G401 (cell line): Measurements from ENCODE around the gene KCMF1. TPM values are rescaled to one million over a fixed set of nuclear protein-coding genes. Genes with fewer than 3 reads are reported as not detected.
"Not testable (repeated sequence)": the region's sequence is repeated elsewhere in the genome, so short reads cannot be mapped to it uniquely, and the experiment has no call there.

ENCODE experiments used
- DNase-seq: peaks from one replicate; pipeline ENCODE4 v3.0.0-alpha.2; 2015; ENCODE audit warnings: low spot score
- in situ Hi-C: cut with HindIII; loops from 2 replicates; pipeline ENCODE4 v1.10.0; 2016; ENCODE audit warnings: low sequenced_read_pairs, mixed read lengths
- total RNA-seq: library from RNA; depleted of rRNA; stranded (reverse); fragments of >200 nt; shearing (Covaris generic); gene quantifications from 2 replicates; pipeline ENCODE4 v1.2.3, GENCODE V29; 2014; rRNA removed

Gene KCMF1
- 53.3 and 133 TPM in 2 replicates for total RNA-seq

DNA sequence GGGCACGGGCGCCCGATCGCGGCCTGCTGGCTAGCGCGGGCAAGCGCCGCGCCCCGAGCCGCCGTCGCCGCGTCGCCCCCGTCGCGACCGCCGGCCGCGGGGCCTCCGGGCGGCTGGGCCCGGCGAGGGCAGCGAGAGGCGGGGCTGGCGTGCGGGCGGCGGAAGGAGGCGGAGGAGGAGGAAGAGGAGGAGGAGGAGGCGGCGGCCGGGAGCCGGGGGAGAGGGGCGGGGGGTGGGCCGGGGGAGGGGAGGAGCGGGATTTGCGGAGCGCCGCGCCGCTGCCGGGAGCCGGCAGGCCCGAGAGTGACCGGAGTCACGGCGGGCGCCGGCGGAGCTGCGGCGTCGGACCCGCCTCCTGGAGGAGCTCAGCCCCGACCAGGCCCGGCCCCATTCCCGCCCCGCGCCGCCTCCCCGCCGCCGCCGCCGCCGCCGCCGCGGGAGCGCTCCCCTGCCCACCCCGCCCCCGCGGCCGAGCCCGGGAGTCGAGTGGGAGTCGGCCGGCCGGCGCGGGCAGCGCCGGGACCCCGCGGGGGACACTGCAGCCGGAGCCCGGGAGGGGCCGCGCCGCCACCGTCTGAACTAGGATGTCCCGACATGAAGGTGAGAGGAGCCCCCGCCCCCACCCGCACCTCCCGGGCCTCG is at the start of gene KCMF1:
Gene KCMF1, plus strand, starts transcription at position 294 of the 642 bp plus-strand sequence. Its CDS starts 291 bp downstream, at position 585.
- DNase-seq: peak; percentile 70
- in situ Hi-C loops: no loop called here

DNA sequence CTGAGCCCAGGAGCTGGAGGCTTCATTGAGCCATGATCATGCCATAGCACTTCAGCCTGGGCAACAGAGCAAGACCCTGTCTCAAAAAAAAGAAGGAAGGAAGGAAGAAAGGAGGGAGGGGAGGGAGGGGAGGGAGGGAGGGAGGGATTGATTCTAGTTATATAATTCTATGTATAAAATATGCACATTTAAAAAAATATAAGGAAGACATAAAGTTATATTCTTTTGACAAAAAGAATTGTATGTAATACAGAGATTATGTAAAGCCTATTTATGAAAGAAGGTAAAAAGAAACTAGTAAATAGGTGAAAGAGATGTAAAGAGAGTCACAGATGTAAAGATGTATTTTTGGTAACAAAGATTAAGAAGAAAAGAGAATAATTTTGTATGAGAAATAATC is 48.0 kb upstream of the KCMF1 start:
- no peak for DNase-seq
- in situ Hi-C loops: no loop called here

DNA sequence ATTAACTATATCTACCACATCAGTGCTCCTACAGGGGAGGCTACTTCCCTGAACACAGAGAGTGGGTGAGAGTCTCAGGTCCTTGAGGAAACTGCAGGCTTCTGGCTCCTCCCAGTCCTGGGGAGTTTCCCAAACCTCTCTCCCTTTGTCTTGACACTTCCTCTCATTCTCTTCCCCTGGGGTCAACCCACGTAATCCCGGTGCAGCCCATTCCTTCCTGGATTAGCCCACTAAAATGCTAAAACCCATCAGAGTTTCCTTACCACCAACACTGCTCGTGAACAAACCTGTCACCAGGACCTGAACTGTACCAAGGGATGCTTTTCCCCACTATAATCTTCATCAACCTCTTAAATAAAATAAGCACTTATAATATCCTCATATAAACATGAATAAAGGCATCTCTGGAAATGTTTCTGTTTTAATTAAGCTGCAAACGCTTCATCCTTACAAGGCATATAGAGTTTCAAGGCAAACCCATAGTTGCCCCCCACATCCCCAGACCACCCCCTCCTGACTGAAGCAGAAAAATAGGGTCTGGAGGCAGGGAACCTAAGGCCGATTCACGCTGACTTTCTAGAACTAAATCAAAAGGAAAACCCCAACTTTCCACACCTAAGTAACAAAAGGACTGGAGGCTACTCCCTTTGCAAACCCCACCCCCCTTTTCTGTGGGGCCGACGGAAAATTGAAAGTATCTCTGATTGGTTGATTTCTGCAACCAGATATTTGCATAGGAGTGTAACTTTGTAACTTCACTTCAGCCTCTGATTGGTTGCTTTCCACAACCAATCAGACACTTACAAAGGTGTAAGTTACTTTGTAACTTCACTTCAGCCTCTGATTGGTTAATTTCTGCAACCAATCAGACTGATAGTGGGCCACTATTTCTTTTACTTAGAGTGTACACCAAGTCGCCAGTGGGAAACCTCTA is 46.5 kb upstream of the KCMF1 start:
- no peak for DNase-seq
- in situ Hi-C loops: no loop called here

DNA sequence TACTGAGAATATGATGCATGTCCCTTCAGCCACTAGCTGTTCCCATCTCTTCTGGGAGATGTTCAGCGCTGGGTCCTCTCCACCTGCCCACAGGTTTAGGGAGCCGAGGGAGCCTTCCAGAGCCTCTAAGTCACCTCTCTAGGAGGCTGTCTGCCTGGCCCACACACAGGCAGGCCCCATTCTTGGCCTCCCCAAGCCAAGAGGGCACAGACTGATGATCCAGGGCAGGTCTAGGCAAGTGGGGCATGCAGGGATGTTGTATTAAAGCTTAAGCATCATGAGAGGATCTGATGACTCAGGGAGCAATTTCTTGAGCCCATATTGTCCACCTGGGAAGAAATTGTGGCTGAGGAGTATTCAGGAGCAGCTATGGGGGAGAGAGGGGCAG is 45.6 kb upstream of the KCMF1 start:
- no peak for DNase-seq
- in situ Hi-C loops: no loop called here

DNA sequence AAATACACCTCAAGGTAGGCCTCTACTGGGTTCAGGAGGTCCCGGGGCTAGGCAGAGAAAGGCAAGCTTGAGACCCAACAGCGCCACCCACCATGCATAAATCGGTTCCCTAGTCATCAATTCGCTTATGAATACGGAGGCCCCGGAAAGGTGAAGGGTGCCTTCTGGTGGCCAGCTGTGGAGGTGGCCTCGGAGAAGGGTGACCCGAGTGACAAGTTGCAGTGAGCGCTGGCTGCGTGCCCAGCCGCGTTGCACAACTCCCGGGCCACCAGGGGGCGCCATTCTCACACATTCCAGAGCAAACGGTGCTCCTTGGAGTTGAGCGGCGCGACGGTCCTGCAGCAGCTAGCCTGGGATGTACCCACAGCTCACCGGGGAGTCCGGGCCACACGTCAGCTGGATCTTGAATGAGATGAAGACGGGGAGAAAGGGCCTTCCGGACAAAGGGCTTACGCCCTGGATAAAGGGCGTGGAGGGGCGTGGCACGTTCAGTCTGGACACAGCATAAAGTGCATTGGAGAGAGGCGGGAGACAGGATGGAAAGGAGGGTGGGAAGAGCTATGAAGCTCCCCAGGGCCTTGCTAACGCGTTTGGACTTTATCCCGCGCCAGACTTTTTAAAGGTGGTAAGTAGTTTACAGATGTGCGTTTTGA is 45.1 kb upstream of the KCMF1 start:
- peak; percentile 82 for DNase-seq
- in situ Hi-C loops: no loop called here

DNA sequence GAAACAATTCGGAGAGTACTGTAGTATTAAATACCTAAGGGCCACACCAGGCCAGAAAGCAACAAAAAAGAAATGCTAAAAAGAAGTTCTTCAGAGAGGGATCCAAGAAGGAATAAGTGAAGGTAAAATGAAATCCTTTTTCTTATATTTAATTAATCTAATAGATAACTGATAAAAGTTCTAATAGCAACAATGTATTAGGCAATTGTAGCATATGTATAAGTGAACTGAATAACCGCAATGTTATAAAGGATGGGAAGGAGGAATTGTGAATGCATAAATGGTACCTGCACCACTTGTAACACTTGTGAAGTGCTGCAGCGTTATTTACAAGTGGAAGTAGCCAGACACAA is 43.7 kb upstream of the KCMF1 start:
- in situ Hi-C loops: no loop called here
- DNase-seq: no peak

DNA sequence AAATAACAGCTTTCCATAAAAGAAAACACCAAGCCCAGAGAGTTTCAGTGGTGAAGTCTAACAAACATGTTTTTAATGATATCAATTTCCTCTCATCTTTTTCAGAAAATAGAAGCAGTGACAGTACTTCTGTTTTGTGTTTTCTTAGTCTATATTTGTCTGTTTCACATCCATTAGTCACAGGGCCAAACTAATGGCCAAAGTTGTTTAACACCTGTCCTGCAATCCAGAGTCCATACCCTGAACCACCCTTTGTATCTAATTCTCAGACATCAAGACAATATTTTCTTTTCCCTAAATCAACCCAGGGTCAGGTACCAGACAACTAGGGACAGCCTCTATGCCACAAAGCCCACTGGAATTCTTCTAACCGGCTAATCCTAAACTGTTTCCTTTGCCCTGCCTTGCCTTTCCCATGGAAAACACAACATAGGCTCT is 39.6 kb upstream of the KCMF1 start:
- in situ Hi-C loops: no loop called here
- DNase-seq: no peak

DNA sequence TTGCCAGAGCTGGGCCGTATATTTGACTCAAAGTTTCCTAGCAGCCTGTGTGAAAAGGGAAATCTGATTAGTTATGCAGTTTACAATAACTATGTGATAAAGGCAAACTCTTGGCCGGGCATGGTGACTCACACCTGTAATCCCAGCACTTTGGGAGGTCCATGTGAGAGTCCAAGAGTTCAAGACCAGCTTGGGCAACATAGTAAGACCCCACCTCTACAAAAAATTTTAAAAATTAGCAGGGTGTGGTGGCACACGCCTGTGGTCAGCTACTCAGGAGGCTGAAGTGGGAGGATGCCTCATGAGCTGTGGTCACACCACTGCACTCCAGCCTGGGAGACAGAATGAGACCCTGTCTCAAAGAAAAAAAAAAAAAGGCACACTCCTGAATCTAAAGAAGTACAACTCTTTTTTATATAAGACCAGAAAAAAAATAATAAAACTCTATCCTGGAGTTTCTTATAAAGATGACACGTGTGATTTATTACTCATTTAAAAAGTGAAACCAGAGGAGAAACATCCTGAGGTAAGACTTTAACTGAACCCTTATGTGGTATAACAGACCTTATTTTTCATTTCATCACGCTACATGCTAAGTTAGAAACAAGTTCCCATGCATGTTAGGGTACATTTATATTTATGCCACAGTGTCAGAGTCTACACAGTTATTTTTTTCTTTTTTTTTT is 32.6 kb upstream of the KCMF1 start:
- in situ Hi-C loops: no loop called here
- DNase-seq: no peak

DNA sequence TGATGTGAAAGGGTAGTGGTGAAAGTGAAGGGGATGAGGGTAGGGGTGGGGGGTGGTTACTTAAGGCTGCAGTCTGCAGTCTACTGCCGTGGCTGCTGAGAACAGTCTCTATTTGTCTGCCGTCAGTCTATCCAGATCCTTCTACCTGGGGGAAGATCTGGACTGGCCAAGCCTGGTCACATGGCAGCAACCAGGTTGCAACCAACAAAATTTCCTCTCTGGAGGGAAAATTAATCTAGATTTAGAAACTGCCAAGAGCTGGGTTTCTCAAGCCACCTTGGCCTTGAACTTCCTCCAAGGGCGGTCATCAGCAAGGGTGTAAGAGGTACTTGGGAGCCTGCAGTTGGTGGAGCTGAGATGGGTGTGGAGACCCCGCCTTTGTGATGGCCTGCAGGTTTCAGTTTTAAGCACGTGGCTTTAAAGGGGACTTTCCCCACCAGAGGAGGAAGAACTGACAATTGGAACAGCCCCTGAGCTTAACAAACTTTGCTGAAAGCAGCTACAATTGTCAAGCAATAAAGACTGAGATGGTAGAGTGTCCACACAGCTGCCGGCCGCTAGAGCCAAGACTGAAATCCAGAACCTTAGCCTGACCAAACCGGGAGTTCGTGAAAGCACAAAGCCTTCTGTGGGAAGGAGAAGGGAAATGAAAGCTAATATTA is 31.4 kb upstream of the KCMF1 start:
- DNase-seq: no peak
- in situ Hi-C loops: no loop called here

DNA sequence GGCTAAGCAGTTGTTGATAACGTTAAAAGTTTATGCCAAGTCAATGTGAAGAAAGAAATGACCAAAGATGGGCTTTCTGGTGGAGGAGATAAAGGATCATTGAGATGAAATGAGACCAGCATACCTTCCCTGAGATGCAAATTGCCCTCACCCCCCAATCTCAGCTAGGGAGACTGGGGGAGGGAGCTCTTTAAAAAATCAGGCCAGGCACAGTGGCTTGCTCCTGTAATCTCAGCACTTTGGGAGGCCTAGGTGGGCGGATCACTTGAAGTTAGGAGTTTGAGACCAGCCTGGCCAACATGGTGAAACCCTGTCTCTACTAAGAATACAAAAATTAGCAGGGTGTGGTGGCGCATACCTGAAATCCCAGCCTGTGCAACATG is 30.9 kb upstream of the KCMF1 start:
- in situ Hi-C loops: no loop called here
- DNase-seq: no peak

DNA sequence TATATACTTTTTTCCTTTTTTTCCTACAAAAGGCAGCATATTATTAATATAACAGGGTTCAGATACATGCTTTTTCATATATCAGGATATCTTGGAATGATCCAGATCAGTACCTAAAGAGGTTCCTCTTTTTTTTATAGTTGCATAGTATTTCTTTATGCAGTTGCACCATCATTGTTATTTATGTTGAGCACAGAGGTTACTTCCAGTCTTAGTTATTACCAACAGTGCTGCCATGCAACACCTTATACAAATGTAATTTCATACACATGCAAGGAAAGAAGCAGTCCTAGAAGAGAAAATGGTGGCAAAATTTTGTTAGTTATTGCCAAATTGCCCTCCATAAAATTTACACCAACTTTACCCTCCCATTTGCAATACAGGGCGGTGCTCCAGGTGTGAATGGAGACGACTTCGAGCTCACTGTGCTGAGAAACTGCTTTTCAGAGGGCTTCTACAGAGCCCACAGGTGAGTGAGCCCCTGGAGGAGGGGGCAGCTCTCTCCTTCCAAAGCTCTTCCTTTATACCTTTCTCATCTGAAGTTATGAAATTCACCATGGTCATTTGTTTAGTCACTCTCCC is 30.0 kb upstream of the KCMF1 start:
- in situ Hi-C loops: no loop called here

DNA sequence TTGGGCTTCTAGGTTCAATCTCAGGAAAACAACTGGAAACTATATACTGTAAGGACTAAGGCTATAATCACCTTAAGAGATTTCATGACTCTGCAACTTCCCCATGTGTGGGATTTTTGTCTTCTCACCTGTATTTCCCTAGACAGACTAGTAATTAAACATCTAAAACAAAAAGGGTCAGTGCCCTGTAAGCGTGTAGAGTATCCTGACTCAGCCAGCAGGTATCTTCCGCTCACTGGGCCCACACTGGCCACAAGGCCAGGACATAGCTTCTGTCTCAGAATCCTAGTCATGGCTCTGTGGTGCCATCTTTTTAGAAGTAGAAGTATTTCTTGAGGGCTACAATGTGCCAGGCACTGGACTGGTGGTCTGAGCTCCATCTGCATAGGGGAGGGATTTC is 28.8 kb upstream of the KCMF1 start:
- no peak for DNase-seq
- in situ Hi-C loops: no loop called here

More for the DNA sequence above, 30.0 kb upstream of the KCMF1 start:
- no peak for DNase-seq

DNA sequence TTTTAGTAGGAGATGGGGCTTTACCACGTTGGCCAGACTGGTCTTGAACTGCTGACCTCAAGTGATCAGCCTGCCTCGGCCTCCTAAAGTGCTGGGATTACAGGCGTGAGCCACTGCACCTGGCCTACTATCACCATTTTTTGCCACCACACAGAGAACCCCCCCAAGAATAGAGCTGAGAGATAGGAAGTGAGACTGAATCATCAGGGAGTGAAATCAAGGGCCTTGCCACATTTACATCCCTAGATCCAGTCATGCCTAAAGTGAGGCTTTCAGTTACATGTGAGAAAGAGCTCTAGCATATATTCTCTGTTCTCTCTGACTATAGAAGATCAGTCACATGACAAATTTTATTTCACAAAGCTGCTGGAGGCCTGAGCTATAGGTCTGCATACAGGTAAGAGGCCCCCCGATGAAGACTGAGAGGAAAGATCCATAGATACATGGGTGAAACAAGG is 28.0 kb upstream of the KCMF1 start:
- in situ Hi-C loops: no loop called here
- no peak for DNase-seq

DNA sequence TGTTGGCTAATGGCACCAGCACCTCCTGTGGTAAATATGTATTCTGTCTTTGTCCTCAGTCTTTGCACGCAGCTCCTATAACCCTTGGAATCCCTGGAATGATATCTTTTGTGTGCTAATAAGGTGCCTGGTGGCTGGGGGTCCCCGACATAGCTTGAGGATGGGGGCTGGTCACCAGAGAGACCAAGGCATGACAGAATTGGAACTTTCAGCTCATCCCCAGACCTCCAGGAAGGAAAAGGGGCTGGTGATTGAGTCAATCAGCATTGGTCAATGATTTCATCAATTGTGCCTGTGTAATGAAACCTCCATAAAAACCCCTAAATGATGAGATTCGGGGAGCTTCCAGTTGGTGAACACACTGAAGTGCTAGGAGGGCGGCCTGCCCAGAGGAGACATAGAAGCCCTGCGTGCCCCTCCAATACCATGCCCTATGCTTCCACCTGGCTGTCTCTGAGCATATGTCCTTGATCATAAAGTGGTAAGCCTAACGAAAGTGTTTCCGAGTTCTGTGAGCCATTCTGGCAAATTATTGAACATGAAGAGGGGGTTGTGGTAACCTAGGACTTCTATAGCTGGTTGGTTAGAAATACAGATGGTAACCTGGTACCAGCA is 26.6 kb upstream of the KCMF1 start:
- in situ Hi-C loops: no loop called here
- no peak for DNase-seq

DNA sequence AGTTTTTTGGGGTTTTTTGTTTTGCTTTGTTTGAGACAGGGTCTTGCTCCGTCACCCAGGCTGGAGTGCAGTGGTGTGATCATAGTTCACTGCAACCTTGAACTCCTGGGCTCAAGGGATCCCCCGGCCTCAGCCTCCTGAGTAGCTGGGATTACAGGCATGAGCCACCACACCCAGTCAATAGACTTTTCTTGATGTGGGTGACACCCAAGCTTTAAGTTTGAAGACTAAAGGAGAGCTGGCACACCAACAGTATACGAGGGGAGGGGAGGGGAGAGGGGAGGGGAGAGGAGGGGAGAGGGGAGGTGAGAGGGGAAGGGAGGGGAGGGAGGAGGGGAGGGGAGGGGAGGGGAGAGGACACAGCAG is 25.1 kb upstream of the KCMF1 start:
- in situ Hi-C loops, DNase-seq: not testable (repeated sequence)

DNA sequence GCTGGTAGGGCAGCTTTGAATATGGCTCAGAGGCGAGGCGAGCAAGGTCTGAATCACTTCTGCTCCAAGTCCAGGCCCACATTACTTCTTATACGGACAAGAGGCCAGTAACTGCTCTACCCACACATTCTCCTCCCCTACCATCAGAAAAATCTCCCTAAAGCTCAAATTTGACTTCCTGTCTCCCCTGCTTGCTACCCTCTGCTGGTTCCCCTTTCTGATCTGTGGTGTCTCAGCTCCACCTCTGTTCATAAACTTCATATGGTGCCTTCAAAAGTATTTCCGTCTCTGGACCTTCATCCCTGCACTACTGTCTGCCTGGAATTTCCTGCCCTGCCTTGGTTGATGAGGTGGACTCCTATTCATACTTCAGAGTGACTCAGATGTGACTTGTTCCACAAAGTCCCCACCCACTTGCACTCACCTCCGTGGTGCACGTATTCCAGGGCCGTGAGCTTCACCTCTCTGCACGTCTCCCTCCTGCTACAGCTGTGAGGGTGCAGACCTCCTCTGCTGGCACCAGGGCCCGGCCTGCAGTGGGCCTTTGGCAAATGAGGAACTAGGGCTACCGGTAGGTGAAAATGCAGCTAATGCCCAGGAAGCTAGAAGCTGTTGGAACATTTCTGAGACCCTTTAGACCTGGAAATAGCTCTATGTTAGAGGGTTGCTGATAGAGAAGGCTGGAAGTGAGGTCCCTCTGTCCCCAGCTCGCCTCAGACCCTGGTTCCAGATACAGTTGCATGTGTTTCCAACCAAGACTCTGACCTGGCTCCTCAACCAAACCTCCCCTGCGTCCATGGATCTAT is 24.6 kb upstream of the KCMF1 start:
- in situ Hi-C loops: no loop called here
- DNase-seq: no peak

DNA sequence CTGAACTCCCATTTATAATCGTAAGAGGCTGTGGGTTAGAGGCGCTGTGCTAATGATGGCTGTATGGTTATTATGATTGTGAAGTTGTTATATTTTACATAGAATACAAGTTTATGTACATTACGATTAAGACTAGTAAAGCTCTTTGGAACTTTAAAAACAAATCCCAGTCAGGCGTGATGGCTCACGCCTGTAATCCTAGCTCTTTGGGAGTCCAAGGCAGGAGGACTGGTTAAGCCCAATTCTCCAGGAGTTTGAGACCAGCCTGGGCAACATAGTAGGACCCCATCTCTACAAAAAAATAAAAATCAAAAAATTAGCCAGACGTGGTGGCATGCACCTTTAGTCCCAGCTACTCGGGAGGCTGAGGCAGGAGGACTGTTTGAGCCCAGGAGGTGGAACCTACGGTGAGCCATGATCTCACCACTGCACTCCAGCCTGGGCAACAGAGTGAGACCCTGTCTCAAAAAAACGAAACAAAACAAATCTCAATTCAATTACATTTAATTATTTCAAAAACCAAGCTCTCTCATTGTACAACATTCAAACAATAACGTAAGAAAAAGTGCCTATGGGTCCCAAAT is 23.9 kb upstream of the KCMF1 start:
- DNase-seq: no peak
- in situ Hi-C loops: no loop called here
